ENCODE results near the gene CCNI2.

Gene CCNI2

DNA sequence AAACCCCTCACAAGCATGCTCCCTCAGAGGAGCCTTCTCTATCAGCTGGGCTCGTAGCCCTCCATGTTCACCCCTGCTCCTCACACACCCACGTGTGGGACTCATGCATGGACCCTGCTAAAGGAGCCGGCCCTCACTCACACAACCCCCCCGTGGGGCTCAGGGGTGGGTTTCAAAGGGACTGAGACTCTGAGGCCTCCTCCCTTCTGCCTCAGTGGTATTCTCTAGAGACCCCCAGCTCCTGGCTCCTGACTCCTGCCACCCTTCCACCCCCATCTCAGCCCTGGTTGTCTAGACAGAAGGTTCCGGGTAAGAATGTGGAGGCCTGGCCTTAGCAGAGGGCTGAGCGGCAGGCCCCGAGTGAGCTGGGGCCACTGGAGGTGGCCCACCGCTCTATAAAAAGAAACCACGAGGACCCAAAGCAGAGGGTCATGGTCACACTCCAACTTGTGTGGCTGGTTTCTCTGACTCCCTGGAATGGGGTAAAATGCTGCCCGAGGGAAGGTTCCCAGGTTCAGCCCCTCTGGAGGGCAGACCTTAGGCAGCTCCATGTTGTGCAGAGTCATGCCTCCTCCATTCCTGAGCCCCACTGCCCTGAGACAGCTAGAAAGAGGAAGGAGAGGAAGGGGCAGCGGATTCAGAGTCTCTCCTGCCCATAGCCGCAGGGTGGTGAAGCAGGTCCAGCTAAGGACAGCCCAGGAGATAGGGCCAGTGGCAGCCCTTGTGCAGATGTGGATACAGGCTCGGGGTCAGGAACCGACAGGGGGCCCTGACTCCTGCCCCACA, 19.0 kb downstream of the CCNI2 start:
- no peak for DNase-seq (ENCODE audit: low read depth)
- TF ChIP-seq CTCF (IDR thresholded peaks at IDR 0.05; ENCODE audit: insufficient read depth, low read depth, low read length, missing control alignments), result no peak

GRCh38 chr5:132766806-132767055, 19.5 kb downstream of the CCNI2 start:
- no peak for DNase-seq (ENCODE audit: low read depth)
- TF ChIP-seq CTCF (IDR thresholded peaks at IDR 0.05; ENCODE audit: insufficient read depth, low read depth, low read length, missing control alignments), result no peak

More for the DNA sequence above, 19.0 kb downstream of the CCNI2 start:
- H3K4me3 ChIP-seq (ENCODE audit: low read depth, low read length), result no peak overlapping the region

DNA sequence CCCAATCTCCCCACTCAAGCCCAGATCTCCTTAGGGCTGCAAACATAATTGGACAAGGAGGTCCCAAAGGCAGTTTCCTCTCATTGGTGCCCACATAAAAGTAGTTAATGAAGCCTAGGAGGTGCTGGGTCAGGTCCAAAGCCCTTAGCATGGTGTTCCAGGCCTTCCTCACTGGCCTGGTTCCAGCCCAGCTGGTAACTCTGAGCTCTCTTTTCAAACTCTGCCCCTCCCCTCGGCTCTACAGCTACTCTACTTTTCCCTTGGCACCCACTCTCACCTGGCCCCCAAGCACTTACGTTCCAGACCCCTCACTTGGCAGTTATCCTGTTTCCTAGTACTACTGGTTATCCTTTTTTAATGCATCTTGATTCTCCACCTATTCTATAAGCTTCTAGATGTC, 19.9 kb downstream of the CCNI2 start:
- DNase-seq (ENCODE audit: low read depth), result no peak
- TF ChIP-seq CTCF (IDR thresholded peaks at IDR 0.05; ENCODE audit: insufficient read depth, low read depth, low read length, missing control alignments), result no peak
- no peak overlapping the region for H3K4me3 ChIP-seq (ENCODE audit: low read depth, low read length)

More at GRCh38 chr5:132766806-132767055, 19.5 kb downstream of the CCNI2 start:
- H3K4me3 ChIP-seq (ENCODE audit: low read depth, low read length), result no peak overlapping the region

- TF ChIP-seq CTCF (IDR thresholded peaks at IDR 0.05; ENCODE audit: insufficient read depth, low read depth, low read length, missing control alignments), result no peak
Measured at GRCh38 chr5:132768485-132768868, 21.3 kb downstream of the CCNI2 start.

GRCh38 chr5:132770476-132771159, 23.4 kb downstream of the CCNI2 start:
- no peak overlapping the region for H3K4me3 ChIP-seq (ENCODE audit: low read depth, low read length)
- no peak for DNase-seq (ENCODE audit: low read depth)
- no peak for TF ChIP-seq CTCF (IDR thresholded peaks at IDR 0.05; ENCODE audit: insufficient read depth, low read depth, low read length, missing control alignments)

More at GRCh38 chr5:132768485-132768868, 21.3 kb downstream of the CCNI2 start:
- no peak overlapping the region for H3K4me3 ChIP-seq (ENCODE audit: low read depth, low read length)
- no peak for DNase-seq (ENCODE audit: low read depth)

GRCh38 chr5:132771503-132771998, 24.3 kb downstream of the CCNI2 start:
- no peak overlapping the region for H3K4me3 ChIP-seq (ENCODE audit: low read depth, low read length)
- DNase-seq (ENCODE audit: low read depth), result no peak
- no peak for TF ChIP-seq CTCF (IDR thresholded peaks at IDR 0.05; ENCODE audit: insufficient read depth, low read depth, low read length, missing control alignments)
